ENCODE data around the gene DISP3. TPM values are rescaled to one million over a fixed set of nuclear protein-coding genes. Genes with fewer than 3 reads are reported as not detected.

DISP3 gene
- 0.17 and 0.68 TPM in 2 replicates for total RNA-seq

GRCh38 chr1:11478571-11479374, at the start of gene DISP3:
DISP3 (plus strand) TSS chr1:11479155; CDS start chr1:11500993, 21,838 bp downstream.
- H3K36me3 ChIP-seq (ENCODE audit: control insufficient read depth, insufficient read depth, low read length) = no peaks in the 10 kb centered on the region
- peak within 1 kb of the TSS; percentile 50 for H3K4me3 ChIP-seq (ENCODE audit: low read depth, low read length)
- TF ChIP-seq, protein P1, sequence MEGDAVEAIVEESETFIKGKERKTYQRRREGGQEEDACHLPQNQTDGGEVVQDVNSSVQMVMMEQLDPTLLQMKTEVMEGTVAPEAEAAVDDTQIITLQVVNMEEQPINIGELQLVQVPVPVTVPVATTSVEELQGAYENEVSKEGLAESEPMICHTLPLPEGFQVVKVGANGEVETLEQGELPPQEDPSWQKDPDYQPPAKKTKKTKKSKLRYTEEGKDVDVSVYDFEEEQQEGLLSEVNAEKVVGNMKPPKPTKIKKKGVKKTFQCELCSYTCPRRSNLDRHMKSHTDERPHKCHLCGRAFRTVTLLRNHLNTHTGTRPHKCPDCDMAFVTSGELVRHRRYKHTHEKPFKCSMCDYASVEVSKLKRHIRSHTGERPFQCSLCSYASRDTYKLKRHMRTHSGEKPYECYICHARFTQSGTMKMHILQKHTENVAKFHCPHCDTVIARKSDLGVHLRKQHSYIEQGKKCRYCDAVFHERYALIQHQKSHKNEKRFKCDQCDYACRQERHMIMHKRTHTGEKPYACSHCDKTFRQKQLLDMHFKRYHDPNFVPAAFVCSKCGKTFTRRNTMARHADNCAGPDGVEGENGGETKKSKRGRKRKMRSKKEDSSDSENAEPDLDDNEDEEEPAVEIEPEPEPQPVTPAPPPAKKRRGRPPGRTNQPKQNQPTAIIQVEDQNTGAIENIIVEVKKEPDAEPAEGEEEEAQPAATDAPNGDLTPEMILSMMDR (IDR thresholded peaks at IDR 0.05; ENCODE audit: insufficient read depth, low read length, poor library complexity, severe bottlenecking) = peak; percentile 44
- H3K27me3 ChIP-seq (ENCODE audit: control insufficient read depth, insufficient read depth, low read length) = peaks cover 28% of the 10 kb centered on the region
- no peak for DNase-seq (ENCODE audit: low read depth)

GRCh38 chr1:11429226-11429625, 49.7 kb upstream of the DISP3 start:
- peaks cover 5% of the 10 kb centered on the region for H3K27me3 ChIP-seq (ENCODE audit: control insufficient read depth, insufficient read depth, low read length)
- no peak for DNase-seq (ENCODE audit: low read depth)
- H3K36me3 ChIP-seq (ENCODE audit: control insufficient read depth, insufficient read depth, low read length) = no peaks in the 10 kb centered on the region
- TF ChIP-seq, protein P1 (IDR thresholded peaks at IDR 0.05; ENCODE audit: insufficient read depth, low read length, poor library complexity, severe bottlenecking) = no peak
- H3K4me3 ChIP-seq (ENCODE audit: low read depth, low read length) = no peak overlapping the region

GRCh38 chr1:11429935-11430334, 49.0 kb upstream of the DISP3 start:
- peaks cover 10% of the 10 kb centered on the region for H3K27me3 ChIP-seq (ENCODE audit: control insufficient read depth, insufficient read depth, low read length)
- no peaks in the 10 kb centered on the region for H3K36me3 ChIP-seq (ENCODE audit: control insufficient read depth, insufficient read depth, low read length)
- TF ChIP-seq, protein P1 (IDR thresholded peaks at IDR 0.05; ENCODE audit: insufficient read depth, low read length, poor library complexity, severe bottlenecking) = no peak
- no peak overlapping the region for H3K4me3 ChIP-seq (ENCODE audit: low read depth, low read length)
- no peak for DNase-seq (ENCODE audit: low read depth)

DNA sequence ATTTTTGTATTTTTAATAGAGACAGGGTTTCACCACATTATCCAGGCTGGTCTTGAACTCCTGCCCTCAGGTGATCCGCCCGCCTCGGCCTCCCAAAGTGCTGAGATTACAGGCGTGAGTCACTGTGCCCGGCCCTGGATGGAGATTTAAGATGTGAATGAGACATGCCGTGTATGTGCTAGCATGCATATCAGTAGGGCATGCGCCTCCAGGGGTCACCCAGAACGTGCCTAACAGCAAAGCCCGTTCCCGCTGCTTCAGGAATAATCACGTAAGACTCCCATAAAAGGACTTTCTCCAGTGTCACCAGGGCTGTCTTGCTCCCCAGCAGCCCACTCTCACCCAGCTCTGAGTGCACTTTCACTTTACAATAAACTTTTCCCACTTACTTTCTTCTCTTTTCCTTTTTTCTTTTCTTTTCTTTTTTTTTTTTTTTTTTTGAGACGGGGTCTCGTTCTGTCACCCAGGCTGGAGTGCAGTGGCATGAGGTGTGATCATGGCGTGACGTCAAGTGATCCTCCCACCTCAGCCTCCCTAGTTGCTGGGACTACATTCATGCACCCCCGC, 46.9 kb upstream of the DISP3 start:
- DNase-seq (ENCODE audit: low read depth) = no peak
- Histone ChIP-seq H3K36me3 (ENCODE audit: control insufficient read depth, insufficient read depth, low read length) (no peaks in the 10 kb centered on the region), H3K27me3 (ENCODE audit: control insufficient read depth, insufficient read depth, low read length) (peaks cover 13% of the 10 kb centered on the region), H3K4me3 (ENCODE audit: low read depth, low read length) (no peak overlapping the region)
- TF ChIP-seq, protein P1 (IDR thresholded peaks at IDR 0.05; ENCODE audit: insufficient read depth, low read length, poor library complexity, severe bottlenecking) = no peak

DNA sequence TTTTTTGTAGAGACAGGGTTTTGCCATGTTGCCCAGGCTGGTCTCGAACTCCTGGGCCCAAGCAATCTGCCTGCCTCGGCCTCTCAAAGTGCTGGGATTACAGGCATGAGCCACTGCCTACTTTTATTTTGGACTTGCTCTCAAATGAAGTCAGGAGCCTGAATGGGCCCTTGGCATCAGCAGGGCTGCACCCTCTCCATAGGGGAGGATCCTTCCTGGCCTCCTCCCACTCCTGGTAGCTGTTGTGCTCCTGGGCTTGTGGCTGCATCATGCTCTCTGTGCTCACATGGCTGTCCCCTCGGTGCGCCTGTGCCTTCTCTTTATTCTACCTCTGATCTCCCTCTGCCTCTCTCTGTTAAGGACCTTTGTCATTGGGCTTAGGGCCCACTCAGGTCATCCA, 46.4 kb upstream of the DISP3 start:
- TF ChIP-seq, protein P1 (IDR thresholded peaks at IDR 0.05; ENCODE audit: insufficient read depth, low read length, poor library complexity, severe bottlenecking) = no peak
- H3K36me3 ChIP-seq (ENCODE audit: control insufficient read depth, insufficient read depth, low read length) = no peaks in the 10 kb centered on the region
- DNase-seq (ENCODE audit: low read depth) = no peak
- peaks cover 11% of the 10 kb centered on the region for H3K27me3 ChIP-seq (ENCODE audit: control insufficient read depth, insufficient read depth, low read length)
- no peak overlapping the region for H3K4me3 ChIP-seq (ENCODE audit: low read depth, low read length)

Data from kidney epithelial cell (primary cell).